SKM-1 treated with dmso at 0.1 percent for 144 hours (cell line): Measurements from ENCODE around the gene RAB3IL1.
A peak's percentile ranks its signal among the peaks of the same experiment; 100 is the strongest.
"Not testable (repeated sequence)": the region's sequence is repeated elsewhere in the genome, so short reads cannot be mapped to it uniquely, and the experiment has no call there.

Experiments
- DNase-seq: peaks from one replicate; lab custom pipeline; 2025; ENCODE audit not compliant: unreplicated experiment; lab: John Stamatoyannopoulos, UW

RAB3IL1 gene

GRCh38 chr11:61917334-61918109 lies at the start of gene RAB3IL1:
Gene RAB3IL1, minus strand, starts transcription at chr11:61917566. Its CDS starts 199 bp downstream, at chr11:61917367.
- no peak for DNase-seq

- no peak for DNase-seq
Observed at GRCh38 chr11:61966734-61967115, 49.4 kb upstream of the RAB3IL1 start.

- DNase-seq, result not testable (repeated sequence)
Observed at GRCh38 chr11:61964666-61965271, 47.4 kb upstream of the RAB3IL1 start.

- no peak for DNase-seq
Observed at GRCh38 chr11:61964058-61964665, 46.8 kb upstream of the RAB3IL1 start.

- peak; percentile 76 for DNase-seq
Observed at GRCh38 chr11:61963282-61964057, 46.1 kb upstream of the RAB3IL1 start.

- no peak for DNase-seq
Observed at GRCh38 chr11:61963016-61963281, 45.6 kb upstream of the RAB3IL1 start.

- no peak for DNase-seq
Observed at GRCh38 chr11:61962213-61963015, 45.0 kb upstream of the RAB3IL1 start.

GRCh38 chr11:61961570-61962212 lies 44.3 kb upstream of the RAB3IL1 start:
- no peak for DNase-seq

- DNase-seq, result no peak
Observed at GRCh38 chr11:61960532-61960931, 43.2 kb upstream of the RAB3IL1 start.

GRCh38 chr11:61959678-61960077 lies 42.3 kb upstream of the RAB3IL1 start:
- DNase-seq, result no peak

- no peak for DNase-seq
Observed at GRCh38 chr11:61959114-61959513, 41.7 kb upstream of the RAB3IL1 start.

GRCh38 chr11:61958590-61958989 lies 41.2 kb upstream of the RAB3IL1 start:
- no peak for DNase-seq

GRCh38 chr11:61957021-61957770 lies 39.8 kb upstream of the RAB3IL1 start:
- no peak for DNase-seq

- DNase-seq, result no peak
Observed at GRCh38 chr11:61956191-61957020, 39.0 kb upstream of the RAB3IL1 start.

GRCh38 chr11:61955422-61956135 lies 38.2 kb upstream of the RAB3IL1 start:
- DNase-seq, result no peak

GRCh38 chr11:61954851-61955421 lies 37.6 kb upstream of the RAB3IL1 start:
- peak; percentile 94 for DNase-seq

GRCh38 chr11:61954106-61954850 lies 36.9 kb upstream of the RAB3IL1 start:
- DNase-seq, result no peak
